AG09319 (cell line): ENCODE data around the gene GLYAT.
"Not testable (repeated sequence)": the region's sequence is repeated elsewhere in the genome, so short reads cannot be mapped to it uniquely, and the experiment has no call there.

Source experiments
- DNase-seq: peaks from one replicate; pipeline ENCODE4 v3.0.0-alpha.2; 2010; ENCODE audit warnings: low read depth; ENCODE audit errors: extremely low read depth
- CTCF ChIP-seq: IDR thresholded peaks from 2 replicates; pipeline ENCODE4 v1.5.1; 2011; ENCODE audit warnings: low read depth, mild to moderate bottlenecking, inconsistent platforms, low read length, moderate library complexity

The GLYAT gene

GRCh38 chr11:58726737-58727414, 4.9 kb downstream of the GLYAT start:
- DNase-seq, result no peak

GRCh38 chr11:58719406-58720117, 12.2 kb downstream of the GLYAT start:
- no peak for TF ChIP-seq CTCF
- no peak for DNase-seq

More at GRCh38 chr11:58726737-58727414, 4.9 kb downstream of the GLYAT start:
- TF ChIP-seq CTCF, result no peak

- TF ChIP-seq CTCF, result no peak
- DNase-seq, result no peak
Observed at GRCh38 chr11:58712531-58712930, 19.2 kb downstream of the GLYAT start.

- TF ChIP-seq CTCF, result no peak
- no peak for DNase-seq
Observed at GRCh38 chr11:58711832-58712231, 19.9 kb downstream of the GLYAT start.

- TF ChIP-seq CTCF, result no peak
- no peak for DNase-seq
Observed at GRCh38 chr11:58707767-58708166, 24.0 kb downstream of the GLYAT start.

- not testable (repeated sequence) for DNase-seq
Observed at GRCh38 chr11:58696825-58697224, 34.9 kb downstream of the GLYAT start.

GRCh38 chr11:58693026-58693425, 38.7 kb downstream of the GLYAT start:
- TF ChIP-seq CTCF, result no peak
- no peak for DNase-seq

GRCh38 chr11:58691675-58692074, 40.1 kb downstream of the GLYAT start:
- TF ChIP-seq CTCF, result no peak
- no peak for DNase-seq
